Stimulated activated CD4-positive, alpha-beta T cell treated with anti-CD3 and anti-CD28 coated beads, Interleukin-2, amount 100 ng/mL, for 24 hours (primary cell): ENCODE measurements around the gene PTMA.
"Not testable (repeated sequence)": the region's sequence is repeated elsewhere in the genome, so short reads cannot be mapped to it uniquely, and the experiment has no call there.

Source experiments
- DNase-seq, 2 donors: peaks; one replicate each; pipeline ENCODE4 v3.0.0-alpha.2; 2020

PTMA gene

DNA sequence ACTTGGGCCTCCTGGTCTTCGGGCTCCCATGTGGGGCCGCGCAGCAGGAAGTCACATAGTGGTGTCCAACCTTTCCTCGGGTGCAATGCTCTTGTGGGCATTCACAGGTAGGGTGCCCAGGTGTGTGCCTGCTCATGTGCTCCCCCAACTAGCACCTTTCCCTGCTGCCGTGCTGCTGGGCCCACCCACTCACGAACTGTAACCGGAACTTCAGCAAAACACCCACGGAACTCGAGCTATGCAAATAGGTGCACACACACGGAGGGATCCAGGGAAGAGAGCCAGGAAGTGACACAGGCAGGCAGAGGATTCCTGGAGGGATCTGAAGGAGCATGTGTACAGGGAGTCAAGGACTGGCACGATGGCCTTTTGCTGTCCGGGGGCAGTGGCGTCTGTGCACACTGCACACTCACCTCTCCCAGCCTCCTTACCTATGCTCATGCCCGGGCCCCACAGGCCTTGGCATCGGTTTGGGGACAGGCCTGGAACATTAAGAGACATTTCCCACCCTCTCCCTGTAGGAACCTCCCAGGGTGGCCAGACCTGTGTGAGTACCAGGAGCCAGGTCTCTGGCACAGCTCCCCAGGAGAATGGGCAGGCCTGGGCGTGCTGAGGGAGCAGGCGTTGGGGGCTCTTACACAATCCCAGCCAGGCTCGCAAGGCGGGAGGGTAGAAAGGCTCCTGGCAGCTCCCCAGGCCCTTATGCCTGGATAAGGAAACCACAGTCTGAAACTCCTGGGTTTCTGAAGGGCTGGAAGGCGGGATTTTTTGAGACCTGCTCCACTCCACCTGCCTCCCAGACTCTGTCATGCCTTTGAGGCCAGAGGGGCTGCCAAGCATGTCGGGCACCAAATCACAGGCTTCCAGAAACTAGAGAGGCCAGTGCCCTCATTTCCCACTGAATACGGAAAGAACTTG, 6.6 kb upstream of the PTMA start:
- DNase-seq = no peak

DNA sequence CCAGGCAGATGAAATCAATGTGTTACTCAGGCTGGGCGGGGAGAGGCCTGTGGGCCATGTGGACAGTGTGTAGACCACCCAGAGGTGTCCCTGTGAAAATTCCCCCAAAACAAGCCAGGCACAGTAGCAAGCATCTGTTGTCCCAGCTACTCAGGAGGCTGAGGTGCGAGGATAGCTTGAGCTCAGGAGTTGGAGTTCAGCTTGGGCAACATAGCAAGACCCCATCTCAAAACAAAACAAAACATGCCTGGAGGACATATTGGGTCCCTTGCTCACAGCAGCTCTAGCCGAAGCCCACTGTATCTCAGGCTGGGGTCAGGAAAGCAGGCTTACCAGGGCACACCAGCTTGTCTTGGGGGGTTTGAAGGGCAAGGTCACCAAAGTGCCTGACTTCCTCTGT, 4.3 kb upstream of the PTMA start:
- DNase-seq = no peak

DNA sequence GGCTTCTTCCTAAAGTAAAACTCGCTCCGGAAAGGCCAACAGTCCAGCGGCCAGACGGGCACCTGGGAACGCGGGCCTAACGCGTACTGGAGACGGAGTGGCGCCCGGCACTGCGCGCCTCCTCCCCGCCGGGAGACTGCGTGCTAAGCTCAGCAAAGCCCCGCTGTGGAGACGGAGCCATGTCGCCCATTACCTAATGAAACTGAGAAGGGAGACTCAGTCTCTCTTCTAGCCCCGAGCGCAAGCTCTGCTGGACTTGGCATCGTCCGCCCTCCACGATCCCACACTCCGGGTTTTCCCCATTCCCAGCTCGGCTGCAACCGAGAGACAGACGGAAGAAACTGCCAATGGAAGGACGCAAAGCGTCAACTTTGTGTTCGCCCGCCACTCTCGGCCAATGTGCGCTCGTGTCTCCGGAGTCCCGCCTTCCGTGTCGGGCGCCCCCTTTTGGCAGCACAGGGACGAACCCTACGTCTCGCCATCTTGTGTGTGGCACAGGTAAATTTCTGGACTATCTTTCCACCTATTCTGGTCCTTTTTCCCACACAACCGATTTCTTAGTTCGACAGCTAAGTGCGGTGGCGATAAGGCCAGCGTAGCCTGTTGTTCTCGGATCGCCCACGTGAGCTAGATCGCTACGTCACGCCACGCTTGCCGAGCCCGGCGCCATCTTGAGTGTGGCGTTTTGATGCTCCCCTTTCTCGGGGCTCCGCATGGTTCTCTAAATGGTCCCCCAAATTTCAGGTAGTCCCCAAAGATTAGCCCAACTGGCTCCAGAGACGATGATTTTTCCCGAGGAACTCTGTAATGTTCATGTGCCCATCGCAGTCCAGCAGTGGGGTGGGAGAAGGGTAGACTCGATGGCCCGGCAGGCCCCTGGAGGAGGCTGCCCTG, 1.3 kb upstream of the PTMA start:
- DNase-seq = peak; percentile 97

DNA sequence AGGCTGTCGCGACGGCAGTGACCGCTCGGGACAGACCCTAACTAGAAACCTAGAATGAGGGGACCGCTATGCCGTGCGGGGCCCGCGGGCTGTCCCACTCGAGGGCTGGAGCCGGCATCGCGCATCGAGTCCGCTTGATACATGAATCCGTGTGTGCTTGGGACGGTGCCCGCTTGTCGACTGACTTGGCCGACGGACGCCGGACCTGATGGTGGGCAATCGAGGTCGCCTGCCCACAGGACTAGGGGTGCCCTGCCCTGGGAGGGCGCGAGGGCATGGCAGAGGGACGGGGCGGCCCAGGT, 749 bp upstream of the PTMA start:
- peak; percentile 58 to 66 for DNase-seq

DNA sequence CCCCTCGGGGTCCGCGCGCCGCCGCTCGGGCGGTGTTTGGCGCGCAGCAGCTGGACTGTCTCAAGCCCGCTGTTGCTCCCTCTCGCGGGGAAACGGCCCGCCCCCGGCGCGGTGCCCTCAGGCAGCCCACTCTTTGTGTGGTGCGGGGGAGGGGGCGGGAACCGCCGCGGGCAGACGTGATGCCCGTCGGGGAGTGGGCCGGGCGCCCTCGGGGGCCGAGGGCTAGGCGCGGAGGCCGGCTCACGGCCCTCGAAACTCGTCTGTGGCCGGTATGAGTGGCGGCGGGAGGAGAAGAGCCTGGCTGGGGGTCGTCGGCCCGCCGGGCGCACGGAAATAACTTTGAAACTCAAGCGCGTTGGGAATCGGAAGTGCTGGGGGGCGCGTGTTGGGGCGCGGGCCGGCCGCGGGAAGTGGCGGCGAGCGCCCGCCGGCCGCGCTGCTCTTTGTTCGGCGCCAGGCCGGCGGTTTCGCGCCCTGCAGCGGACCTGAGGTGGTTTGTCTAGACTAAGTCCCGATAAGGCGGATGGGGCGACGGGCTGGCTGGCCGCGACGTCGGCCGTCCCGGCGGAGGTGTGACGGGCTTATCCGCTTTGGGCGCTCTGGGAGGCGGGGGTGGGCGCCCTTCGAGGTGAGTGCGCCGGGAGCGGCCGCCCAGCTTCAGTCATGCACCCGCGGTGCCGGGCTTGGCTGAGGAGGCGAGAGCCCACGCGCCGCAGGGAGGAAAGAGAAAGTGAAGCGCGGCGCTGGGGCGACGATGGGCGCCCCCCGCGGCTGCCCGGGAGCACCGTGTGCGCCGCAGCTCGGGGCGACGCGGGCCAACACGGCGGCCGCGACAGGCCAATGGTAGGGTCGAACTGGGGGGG, 679 bp downstream of the PTMA start:
- peak; percentile 63 to 65 for DNase-seq

DNA sequence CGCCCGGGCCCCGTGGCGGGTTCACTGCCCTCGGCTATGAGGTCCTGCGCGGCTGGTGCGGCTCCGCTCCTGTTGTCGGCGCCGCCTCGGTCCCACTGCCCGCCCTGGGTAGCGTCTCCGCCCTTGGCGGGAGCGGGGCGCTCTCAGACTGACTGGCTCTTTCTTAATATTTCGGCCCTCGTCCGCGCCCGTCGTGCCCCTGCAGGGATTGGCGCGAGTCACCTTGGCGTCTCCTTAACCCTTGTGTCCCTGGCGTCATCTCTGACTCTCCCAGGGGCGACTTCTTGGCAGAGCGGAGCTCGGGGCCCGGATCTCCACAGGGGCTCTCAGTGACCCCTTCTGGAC, 1.3 kb downstream of the PTMA start:
- DNase-seq = peak in 1 of 2 donors; percentile 57

DNA sequence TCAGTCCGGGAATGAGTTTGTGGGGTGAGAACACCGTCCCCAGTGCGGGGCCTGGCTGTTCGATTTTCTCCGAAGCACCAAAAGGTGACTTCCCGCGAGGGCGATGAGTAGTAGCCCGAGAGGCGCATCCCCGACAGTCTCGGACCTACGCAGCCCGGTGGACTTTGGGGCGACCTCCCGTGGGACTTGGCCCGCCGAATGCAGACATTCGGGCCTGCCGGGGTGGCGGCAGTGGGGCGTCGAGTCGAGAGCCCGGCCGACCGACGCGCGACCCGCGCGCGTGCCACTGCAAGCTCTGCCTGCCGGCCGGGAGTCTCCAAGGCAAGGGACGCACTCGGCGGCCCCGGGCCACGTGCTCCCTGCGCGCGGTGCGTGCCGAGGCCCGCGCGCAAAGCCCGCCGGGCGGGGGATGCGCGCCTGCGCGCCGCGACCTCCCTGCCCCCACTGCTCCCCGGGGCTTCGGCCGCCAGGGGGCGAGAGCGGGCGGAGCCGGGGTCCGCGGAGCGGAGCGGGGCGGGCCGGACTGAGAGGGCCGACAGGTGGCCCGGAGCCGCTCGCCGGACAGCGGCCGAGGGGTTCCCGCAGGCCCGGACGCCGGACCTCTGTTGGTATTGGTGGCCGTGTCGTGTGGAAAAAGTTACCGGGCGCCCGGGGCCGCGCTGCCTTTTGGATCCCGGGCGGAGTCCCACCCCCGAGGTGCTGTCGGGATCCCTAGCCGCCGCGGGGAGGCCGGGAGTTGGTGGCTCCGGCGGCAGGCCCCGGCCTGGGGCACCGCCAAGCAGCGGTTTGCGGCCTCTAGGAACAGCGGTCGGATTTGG, 1.9 kb downstream of the PTMA start:
- peak; percentile 81 to 90 for DNase-seq

DNA sequence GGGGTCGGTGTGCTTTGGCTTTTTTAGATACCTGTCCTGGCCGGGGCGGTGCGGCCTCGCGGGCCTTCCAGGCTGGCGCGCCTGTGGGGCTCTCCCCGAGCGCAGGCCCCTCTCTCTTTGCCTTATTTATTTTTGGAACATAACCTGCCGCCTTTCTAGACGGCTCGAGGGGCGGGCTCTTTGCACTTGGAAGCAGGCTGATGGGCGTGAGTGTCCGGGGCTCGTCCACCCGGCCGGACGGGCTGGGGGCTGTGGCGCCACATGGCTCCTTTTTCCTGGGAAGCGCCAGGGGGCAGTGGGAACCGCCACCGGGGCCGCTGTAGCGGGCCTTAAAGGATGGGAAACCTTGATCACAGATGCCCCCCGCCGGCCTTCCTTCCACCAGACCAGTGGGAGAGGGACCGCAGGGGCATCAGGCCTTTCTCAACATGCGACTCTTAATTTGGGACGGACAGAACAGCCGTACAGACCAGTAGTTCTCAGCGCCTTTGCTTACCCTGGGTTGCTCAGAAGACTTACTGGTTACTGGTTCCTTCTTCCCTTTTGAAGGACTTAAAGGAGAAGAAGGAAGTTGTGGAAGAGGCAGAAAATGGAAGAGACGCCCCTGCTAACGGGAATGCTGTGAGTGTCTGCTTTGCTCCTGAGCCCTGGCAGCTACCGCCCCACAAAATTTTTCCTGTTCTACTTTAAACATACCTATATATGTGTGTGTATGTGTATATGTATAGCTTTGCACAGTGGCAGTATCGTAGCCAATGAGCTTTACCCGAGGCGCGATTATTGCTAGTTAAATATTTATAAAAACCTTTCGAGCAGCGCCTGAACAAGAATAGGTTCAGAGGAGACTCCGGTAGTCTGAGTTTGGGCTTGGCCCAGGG, 2.7 kb downstream of the PTMA start:
- peak; percentile 38 to 40 for DNase-seq

DNA sequence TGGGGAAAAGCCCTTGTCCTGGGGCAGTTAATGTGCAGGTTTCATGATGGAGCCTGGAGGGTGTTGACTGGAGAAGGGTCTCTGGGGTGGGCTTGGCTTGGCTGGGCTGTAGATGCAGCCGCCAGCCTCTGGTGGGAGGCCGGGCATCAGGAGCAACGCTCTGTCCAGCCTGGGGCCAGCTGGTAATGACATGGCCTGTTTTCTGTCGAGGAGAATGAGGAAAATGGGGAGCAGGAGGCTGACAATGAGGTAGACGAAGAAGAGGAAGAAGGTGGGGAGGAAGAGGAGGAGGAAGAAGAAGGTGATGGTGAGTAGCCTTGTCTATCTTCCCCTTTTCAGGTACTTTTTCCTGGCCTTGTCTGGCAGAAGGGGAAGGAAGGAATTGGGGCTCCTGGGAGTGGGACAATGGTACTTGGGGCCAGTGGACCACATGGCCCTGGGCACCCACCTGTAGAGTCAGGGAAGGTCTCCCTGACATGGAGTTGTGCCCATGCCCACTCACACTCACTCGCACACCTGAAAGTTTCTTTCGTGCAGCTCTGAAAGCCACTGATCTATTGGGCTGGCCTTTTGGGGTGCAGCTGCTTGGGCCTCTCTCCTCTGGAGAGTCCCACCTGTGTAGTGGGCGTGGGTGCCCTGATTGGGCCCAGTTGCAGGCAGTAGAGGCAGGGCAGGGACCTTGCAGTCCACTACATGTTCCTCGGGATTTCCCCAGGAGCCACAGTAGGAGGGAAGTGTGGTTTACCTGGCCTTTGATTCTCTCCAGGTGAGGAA, 3.5 kb downstream of the PTMA start:
- peak in 1 of 2 donors; percentile 31 for DNase-seq

DNA sequence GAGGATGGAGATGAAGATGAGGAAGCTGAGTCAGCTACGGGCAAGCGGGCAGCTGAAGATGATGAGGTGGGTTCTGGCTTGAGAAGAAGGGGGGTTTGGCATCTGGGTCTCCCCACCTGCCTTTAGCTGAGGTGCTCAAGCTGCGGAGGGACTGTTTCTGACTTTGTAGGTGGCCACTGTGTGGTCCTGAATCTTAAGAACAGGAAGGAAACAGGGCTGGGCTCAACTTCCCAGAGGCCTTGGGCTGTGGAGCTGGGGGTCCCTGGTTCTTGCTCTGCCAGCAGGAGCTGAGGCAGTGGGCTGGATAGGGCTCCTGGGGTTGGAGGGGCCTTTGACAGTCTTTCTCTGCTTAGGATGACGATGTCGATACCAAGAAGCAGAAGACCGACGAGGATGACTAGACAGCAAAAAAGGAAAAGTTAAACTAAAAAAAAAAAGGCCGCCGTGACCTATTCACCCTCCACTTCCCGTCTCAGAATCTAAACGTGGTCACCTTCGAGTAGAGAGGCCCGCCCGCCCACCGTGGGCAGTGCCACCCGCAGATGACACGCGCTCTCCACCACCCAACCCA, 4.2 kb downstream of the PTMA start:
- peak; percentile 59 to 62 for DNase-seq

DNA sequence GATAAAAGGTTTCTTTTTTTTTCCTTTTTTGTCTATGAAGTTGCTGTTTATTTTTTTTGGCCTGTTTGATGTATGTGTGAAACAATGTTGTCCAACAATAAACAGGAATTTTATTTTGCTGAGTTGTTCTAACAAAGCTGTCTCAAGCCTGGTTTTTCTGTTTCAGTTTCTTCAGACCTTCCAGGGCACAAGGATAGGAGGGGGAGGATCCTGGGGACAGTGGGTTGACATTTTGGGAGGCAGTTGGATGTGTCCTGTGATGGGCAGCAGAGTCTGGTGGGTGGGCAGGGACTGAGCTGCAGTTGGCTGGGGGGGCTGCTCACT, 5.0 kb downstream of the PTMA start:
- not testable (repeated sequence) for DNase-seq

DNA sequence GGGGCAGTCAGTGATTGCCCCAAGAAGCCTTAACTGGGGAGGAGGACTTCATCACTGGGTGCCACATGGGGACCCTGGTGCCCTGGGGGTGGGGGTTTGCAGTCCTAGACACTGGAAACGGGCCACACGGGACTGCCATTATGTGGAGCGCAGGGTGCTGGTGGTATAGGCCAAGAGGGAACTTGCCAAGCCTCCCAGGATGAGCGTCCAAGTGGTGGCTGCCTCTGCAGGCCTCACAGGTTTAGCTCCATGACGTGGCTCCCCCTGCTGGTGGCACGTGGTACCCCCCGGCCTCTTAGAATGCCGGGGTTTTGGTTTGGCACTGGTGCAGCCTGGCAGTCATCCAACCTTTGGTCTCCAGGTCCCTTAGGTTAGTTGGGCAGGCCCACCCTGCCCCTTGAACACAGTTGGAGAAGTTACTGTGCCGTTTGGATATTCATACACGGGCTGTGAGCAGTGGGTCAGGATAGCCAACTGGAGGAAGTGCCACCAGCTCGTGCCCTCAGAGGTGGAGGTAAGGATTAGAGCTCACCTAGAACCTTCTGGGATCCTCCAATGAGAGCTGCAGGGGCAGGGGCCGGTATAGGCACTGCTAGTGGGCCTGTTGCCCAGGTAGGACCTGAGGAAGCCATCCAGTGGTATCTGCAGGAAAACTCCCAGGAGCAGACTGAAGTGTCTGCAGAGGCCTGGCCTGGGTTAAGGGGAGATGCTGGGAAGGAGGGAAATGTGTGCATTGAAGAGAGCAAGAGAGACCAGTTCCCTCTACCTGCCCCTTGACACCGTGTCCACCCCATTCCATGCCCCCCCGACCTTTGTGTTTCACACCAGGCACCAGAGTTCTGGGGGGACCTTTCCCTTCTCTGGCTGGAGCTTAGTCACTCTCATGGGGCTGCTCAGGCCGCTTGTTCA, 5.7 kb downstream of the PTMA start:
- peak; percentile 93 to 96 for DNase-seq

DNA sequence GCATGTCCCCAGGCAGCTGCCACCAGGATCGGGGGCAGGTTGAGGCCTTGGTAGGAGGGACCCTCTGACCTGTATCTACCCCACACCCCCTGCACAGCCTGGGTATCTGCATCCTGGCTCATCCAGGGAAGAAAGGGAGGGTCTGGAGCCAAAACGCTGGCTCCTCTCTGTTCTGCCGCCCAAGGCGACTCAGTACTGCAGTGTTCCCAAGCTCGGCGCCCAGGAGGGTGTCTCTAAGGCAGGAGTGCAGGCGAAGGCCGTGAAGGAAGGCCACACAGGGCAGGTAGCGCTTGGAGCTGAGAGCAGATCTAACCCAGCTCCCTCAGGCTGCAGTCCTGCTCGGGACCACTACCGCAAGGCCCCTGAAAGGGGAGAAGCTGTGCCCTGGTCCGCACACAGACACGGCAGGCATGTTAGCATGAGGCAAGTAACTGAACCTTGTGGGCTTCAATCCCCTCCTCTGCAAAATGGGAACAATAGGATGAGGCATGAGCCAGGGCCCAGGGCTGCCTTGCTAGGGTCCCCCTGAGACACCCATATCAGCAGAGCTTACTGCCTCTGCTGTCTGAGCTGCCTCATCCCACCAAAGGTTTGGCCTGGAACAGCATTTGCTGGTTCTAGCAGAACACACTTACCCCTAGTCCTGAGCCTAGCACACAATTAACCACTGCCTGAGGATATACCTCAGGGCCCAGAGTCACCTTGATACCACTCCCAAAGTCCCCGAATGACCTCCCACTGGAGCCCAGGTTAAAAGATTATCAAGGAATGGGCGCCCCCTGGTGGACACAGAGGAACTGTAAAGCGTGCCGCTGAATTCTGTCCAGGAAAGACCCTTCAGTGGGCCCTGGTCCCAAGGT, 6.5 kb downstream of the PTMA start:
- DNase-seq = peak; percentile 90 to 91

DNA sequence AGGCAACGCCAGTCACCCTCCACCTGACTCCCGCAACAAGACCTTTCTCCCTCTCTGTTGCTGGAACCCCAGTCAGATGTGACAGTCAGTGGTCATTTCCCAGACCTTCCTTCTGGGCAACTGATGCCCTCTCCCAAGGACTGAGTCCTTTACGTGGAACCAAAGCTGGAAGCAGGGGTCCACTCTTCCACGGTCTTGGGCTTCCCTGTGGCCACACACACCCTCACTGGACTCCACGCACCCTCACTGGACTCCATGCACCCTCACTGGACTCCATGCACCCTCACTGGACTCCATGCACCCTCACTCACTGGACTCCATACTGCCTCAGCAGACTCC, 7.1 kb downstream of the PTMA start:
- DNase-seq = no peak

DNA sequence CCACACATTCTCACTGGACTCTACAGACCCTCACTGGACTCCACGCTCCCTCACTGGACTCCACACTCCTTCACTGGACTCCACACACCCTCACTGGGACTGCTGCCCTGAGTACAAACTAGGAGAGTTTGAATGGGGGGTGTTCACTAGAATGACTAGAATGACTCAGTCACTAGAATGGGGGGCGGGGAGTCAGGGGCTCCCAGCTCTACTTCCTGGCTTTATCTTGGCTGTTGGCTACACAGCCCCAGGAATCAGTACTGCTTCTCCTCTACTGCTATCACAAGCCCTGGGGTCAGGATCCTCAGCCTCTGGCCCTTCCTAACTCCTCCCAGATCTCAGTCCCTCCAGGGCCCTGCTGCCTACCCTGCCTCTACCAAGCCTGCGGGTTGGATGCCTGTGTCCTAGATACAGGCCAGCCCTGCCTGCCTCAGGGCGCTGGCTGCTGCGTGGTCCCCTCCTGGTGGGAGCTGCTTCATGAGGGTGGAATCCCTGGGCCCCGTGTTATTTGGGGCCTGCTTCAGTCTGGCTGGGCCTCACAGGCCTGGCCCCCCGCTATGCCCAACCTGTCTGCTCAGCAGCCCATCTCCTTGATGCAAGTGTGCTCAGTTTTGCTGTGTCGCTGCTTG, 7.8 kb downstream of the PTMA start:
- peak in 1 of 2 donors; percentile 5 for DNase-seq

DNA sequence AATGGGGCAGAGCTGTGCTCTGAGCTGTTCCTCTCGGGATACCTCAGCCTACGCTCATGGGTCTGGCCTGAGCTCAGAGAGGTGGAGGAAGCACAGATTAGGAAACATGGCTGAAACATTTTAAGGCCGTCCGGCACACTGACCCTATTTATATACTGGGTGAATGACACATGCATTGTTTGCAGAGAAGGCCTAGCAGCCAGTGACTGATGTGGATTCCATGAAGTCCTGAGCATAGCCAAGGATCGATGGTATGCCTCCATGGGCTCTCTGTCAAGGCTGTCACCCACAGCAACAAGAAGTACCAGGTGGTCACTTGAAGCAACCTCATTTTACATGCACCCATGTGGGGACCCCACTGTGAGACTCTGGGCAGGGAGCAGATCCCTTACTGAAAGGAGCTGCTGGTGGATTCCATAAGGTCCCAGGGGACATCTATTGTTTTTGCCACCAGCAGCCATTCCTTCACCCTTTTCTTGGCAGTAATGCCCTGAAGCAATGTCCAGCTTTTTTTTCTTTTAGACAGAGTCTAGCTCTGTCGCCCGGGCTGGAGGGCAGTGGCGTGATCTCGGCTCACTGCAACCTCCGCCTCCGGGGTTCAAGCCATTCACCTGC, 8.4 kb downstream of the PTMA start:
- no peak for DNase-seq
